Omental fat pad (tissue), 4 donors: Measurements from ENCODE around the gene INTS6. TPM values are rescaled to one million over a fixed set of nuclear protein-coding genes. Genes with fewer than 3 reads are reported as not detected.

ENCODE experiments used
- ATAC-seq: fragments of 150-250 bp; one replicate; pipeline ENCODE4 v1.9.1; 2016; ENCODE audit warnings: mild to moderate bottlenecking, moderate library complexity; ENCODE audit not compliant: low FRiP score
- DNase-seq: peaks from one replicate; pipeline ENCODE4 v3.0.0-alpha.2; 2019; ENCODE audit warnings: low spot score
- CTCF ChIP-seq, 3 donors: fragments of 450-650 bp; IDR thresholded peaks; one replicate each; pipeline ENCODE4 v1.5.1; 2016 to 2017; ENCODE audit warnings: antibody characterized with exemption in 3 of 3, mild to moderate bottlenecking in 3 of 3, moderate library complexity in 2 of 3
- total RNA-seq, 4 donors: library from RNA; depleted of rRNA; stranded (reverse); fragments of >200 nt; gene quantifications; one replicate each; pipeline ENCODE4 v1.1.0, GENCODE V29; 2016

Gene INTS6
- total RNA-seq, 4 donors from 2014 or later = 31.3 to 69.7 (median 40.0) TPM

DNA sequence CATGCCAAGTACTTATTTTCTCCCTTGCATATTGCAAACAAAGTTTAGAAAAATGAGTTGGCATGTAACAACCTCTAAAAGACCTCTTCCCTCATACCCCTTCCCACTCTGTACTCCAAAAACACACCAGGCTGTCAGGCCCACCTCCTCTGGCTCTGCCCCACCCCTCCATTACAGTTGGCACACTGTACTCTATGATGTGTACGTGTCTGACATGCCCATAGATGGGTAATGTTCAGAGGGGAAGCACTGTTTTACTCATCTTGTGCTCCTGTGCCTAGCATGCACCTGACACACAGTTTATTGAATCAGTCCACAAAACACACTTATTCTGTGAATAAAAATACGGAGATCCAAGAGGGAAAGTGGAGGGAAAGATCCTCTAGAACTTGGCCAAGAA lies 67.7 kb downstream of the INTS6 start:
- no peak for TF ChIP-seq CTCF (IDR thresholded peaks at IDR 0.05)
- DNase-seq (no peak), ATAC-seq (no peak)

- DNase-seq = no peak
- ATAC-seq = no peak
- no peak for TF ChIP-seq CTCF (IDR thresholded peaks at IDR 0.05)
Observed at GRCh38 chr13:51380269-51380668, 72.6 kb downstream of the INTS6 start.

GRCh38 chr13:51373451-51373850 lies 79.4 kb downstream of the INTS6 start:
- ATAC-seq (no peak), DNase-seq (no peak)
- TF ChIP-seq CTCF (IDR thresholded peaks at IDR 0.05) = no peak

- DNase-seq = no peak
- no peak for ATAC-seq
- no peak for TF ChIP-seq CTCF (IDR thresholded peaks at IDR 0.05)
Observed at GRCh38 chr13:51371768-51372399, 81.0 kb downstream of the INTS6 start.

- ATAC-seq = no peak
- no peak for DNase-seq
- no peak for TF ChIP-seq CTCF (IDR thresholded peaks at IDR 0.05)
Observed at GRCh38 chr13:51370811-51371210, 82.0 kb downstream of the INTS6 start.

DNA sequence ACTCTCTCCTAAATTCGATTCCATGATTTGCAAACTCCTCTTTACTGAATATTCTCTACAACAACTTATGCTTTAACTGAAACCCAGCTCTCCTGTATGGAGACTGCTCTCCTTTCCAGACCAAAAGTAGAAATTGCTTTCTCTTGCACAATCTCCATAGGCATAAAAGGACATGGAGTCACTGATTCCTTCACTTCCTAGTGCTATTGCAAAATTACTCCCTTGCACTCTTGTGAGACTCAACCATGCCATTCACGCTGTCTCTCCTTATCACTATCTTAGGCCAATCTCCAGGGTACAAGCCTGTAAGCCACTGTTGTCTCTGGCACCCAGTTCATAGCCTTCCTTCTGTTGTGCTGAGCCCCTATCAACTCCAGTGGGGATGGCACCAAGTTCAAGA lies 82.7 kb downstream of the INTS6 start:
- DNase-seq = no peak
- TF ChIP-seq CTCF (IDR thresholded peaks at IDR 0.05) = no peak
- ATAC-seq = no peak

- no peak for TF ChIP-seq CTCF (IDR thresholded peaks at IDR 0.05)
- ATAC-seq (no peak), DNase-seq (no peak)
Observed at GRCh38 chr13:51364404-51365008, 88.3 kb downstream of the INTS6 start.
